Measurements from ENCODE around the gene GMIP. TPM values are rescaled to one million over a fixed set of nuclear protein-coding genes. Genes with fewer than 3 reads are reported as not detected.
"Not testable (repeated sequence)": the region's sequence is repeated elsewhere in the genome, so short reads cannot be mapped to it uniquely, and the experiment has no call there.

GMIP gene
- total RNA-seq, 1 experiment from 2014 or later: 4.4 TPM

- DNase-seq (ENCODE audit: low spot score): no peak
These were observed 32.9 kb downstream of the GMIP start for GRCh38 chr19:19610376-19611202.

GRCh38 chr19:19606686-19607085 is 36.8 kb downstream of the GMIP start:
- not testable (repeated sequence) for DNase-seq (ENCODE audit: low spot score)

GRCh38 chr19:19606021-19606420 is 37.4 kb downstream of the GMIP start:
- DNase-seq (ENCODE audit: low spot score): peak; percentile 51

- no peak for DNase-seq (ENCODE audit: low spot score)
These were observed 40.6 kb downstream of the GMIP start for GRCh38 chr19:19602713-19603324.

GRCh38 chr19:19602136-19602712 is 41.2 kb downstream of the GMIP start:
- no peak for DNase-seq (ENCODE audit: low spot score)

GRCh38 chr19:19600793-19601330 is 42.6 kb downstream of the GMIP start:
- DNase-seq (ENCODE audit: low spot score): no peak

GRCh38 chr19:19598728-19599451 is 44.6 kb downstream of the GMIP start:
- DNase-seq (ENCODE audit: low spot score): not testable (repeated sequence)

- DNase-seq (ENCODE audit: low spot score): no peak
These were observed 45.6 kb downstream of the GMIP start for GRCh38 chr19:19597809-19598306.

GRCh38 chr19:19595171-19595701 is 48.2 kb downstream of the GMIP start:
- DNase-seq (ENCODE audit: low spot score): peak; percentile 35

- DNase-seq (ENCODE audit: low spot score): no peak
These were observed 49.1 kb downstream of the GMIP start for GRCh38 chr19:19594381-19594780.

GRCh38 chr19:19592690-19593089 is 50.8 kb downstream of the GMIP start:
- no peak for DNase-seq (ENCODE audit: low spot score)

GRCh38 chr19:19591133-19591825 is 52.2 kb downstream of the GMIP start:
- peak; percentile 91 for DNase-seq (ENCODE audit: low spot score)

GRCh38 chr19:19588546-19588945 is 54.9 kb downstream of the GMIP start:
- DNase-seq (ENCODE audit: low spot score): no peak

- DNase-seq (ENCODE audit: low spot score): no peak
These were observed 55.7 kb downstream of the GMIP start for GRCh38 chr19:19587771-19588170.

GRCh38 chr19:19584356-19584755 is 59.1 kb downstream of the GMIP start:
- DNase-seq (ENCODE audit: low spot score): no peak

- DNase-seq (ENCODE audit: low spot score): no peak
These were observed 61.0 kb downstream of the GMIP start for GRCh38 chr19:19582471-19582870.

GRCh38 chr19:19581391-19581790 is 62.1 kb downstream of the GMIP start:
- no peak for DNase-seq (ENCODE audit: low spot score)

- DNase-seq (ENCODE audit: low spot score): no peak
These were observed 63.0 kb downstream of the GMIP start for GRCh38 chr19:19580418-19580817.

GRCh38 chr19:19579533-19580361 is 63.7 kb downstream of the GMIP start:
- DNase-seq (ENCODE audit: low spot score): no peak
